ENCODE data around the gene POLD4.

DNA sequence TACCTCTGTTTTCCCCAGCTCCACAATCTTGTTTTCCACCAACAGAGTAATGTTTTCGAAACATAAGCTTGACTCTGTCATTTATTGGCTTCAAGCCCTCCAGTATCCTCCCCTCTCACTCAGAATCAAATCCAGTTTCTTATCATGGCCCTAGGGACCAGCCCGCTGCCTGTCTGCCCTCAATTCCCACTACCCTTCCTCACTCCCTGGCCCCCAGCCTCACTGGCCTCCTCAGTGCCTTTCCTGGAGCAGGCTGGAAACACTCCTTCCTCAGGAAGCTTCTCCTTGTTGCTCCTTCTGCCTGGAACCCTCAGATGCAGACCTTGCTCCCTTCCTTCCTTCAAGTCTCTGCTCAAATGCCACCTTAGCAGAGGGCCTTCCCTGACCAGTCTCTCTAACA, 3.9 kb downstream of the POLD4 start:
- TF ChIP-seq, protein P1, sequence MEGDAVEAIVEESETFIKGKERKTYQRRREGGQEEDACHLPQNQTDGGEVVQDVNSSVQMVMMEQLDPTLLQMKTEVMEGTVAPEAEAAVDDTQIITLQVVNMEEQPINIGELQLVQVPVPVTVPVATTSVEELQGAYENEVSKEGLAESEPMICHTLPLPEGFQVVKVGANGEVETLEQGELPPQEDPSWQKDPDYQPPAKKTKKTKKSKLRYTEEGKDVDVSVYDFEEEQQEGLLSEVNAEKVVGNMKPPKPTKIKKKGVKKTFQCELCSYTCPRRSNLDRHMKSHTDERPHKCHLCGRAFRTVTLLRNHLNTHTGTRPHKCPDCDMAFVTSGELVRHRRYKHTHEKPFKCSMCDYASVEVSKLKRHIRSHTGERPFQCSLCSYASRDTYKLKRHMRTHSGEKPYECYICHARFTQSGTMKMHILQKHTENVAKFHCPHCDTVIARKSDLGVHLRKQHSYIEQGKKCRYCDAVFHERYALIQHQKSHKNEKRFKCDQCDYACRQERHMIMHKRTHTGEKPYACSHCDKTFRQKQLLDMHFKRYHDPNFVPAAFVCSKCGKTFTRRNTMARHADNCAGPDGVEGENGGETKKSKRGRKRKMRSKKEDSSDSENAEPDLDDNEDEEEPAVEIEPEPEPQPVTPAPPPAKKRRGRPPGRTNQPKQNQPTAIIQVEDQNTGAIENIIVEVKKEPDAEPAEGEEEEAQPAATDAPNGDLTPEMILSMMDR (IDR thresholded peaks at IDR 0.05; ENCODE audit: insufficient read depth, low read length), result no peak
- TF ChIP-seq POLR2AphosphoS5 (IDR thresholded peaks at IDR 0.05; ENCODE audit: low read depth), result no peak
- TF ChIP-seq, protein P2, sequence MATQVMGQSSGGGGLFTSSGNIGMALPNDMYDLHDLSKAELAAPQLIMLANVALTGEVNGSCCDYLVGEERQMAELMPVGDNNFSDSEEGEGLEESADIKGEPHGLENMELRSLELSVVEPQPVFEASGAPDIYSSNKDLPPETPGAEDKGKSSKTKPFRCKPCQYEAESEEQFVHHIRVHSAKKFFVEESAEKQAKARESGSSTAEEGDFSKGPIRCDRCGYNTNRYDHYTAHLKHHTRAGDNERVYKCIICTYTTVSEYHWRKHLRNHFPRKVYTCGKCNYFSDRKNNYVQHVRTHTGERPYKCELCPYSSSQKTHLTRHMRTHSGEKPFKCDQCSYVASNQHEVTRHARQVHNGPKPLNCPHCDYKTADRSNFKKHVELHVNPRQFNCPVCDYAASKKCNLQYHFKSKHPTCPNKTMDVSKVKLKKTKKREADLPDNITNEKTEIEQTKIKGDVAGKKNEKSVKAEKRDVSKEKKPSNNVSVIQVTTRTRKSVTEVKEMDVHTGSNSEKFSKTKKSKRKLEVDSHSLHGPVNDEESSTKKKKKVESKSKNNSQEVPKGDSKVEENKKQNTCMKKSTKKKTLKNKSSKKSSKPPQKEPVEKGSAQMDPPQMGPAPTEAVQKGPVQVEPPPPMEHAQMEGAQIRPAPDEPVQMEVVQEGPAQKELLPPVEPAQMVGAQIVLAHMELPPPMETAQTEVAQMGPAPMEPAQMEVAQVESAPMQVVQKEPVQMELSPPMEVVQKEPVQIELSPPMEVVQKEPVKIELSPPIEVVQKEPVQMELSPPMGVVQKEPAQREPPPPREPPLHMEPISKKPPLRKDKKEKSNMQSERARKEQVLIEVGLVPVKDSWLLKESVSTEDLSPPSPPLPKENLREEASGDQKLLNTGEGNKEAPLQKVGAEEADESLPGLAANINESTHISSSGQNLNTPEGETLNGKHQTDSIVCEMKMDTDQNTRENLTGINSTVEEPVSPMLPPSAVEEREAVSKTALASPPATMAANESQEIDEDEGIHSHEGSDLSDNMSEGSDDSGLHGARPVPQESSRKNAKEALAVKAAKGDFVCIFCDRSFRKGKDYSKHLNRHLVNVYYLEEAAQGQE (IDR thresholded peaks at IDR 0.05; ENCODE audit: insufficient replicate concordance, low read depth), result no peak
- no peak for TF ChIP-seq GABPA (IDR thresholded peaks at IDR 0.05; ENCODE audit: low read depth)

Measured in HL-60 (cell line).